Stimulated activated CD8-positive, alpha-beta memory T cell treated with anti-CD3 and anti-CD28 coated beads, Interleukin-15, amount 100 ng/mL, for 1 hour (primary cell): ENCODE measurements around the gene PDX1.

Experiments used
- DNase-seq: peaks from one replicate; pipeline ENCODE4 v3.0.0-alpha.2; 2020; ENCODE audit warnings: low read depth

Gene PDX1

DNA sequence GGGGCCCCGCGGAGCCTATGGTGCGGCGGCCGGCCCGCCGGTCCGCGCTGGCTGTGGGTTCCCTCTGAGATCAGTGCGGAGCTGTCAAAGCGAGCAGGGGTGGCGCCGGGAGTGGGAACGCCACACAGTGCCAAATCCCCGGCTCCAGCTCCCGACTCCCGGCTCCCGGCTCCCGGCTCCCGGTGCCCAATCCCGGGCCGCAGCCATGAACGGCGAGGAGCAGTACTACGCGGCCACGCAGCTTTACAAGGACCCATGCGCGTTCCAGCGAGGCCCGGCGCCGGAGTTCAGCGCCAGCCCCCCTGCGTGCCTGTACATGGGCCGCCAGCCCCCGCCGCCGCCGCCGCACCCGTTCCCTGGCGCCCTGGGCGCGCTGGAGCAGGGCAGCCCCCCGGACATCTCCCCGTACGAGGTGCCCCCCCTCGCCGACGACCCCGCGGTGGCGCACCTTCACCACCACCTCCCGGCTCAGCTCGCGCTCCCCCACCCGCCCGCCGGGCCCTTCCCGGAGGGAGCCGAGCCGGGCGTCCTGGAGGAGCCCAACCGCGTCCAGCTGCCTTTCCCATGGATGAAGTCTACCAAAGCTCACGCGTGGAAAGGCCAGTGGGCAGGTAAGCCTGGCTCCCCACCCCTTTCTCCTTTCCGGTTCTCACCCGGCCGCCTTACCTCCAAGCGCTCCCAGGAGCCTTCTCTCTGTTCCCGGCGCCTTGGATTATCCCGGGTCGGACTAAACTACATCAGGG lies at the start of gene PDX1:
Gene PDX1 (plus strand): TSS at position 67 of the 743 bp plus-strand sequence. CDS start 139 bp downstream, at position 206.
- no peak for DNase-seq

DNA sequence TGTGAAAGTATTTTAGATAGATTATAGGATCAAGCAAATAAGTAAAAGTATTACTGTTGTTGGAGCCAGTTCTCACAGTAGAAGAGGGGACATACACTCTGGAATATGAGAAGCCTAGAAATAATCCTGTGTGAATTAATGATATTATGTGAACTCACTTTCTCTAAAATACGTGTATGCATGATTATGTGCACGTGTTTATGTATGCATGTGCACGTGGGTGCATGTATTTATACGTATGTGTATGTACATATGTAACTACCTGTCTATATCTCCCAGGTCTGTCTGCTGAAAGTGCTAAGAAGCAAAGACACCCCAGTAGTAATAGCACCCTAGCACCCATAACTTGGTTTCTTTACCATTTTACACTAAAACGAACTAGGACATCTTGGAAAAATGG lies 41.5 kb upstream of the PDX1 start:
- no peak for DNase-seq

DNA sequence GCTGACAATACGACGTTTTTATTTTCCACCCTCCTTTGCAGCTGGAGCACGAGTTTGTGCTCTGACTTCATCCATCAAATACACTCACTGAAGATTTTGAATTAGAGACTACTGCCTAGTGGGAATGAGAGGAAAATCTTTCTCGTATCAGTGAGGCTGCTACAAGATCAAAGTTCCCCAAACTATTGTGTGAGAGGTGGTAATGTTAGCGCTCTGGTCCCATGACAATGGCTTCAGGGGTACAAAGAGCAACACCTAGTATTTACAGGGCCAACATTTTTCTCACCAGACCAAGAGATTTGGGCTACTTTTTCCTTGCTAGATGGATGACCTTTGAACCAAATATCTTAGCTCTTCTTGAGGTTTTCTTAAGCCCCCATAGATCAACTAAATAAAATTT lies 30.3 kb upstream of the PDX1 start:
- DNase-seq = no peak

DNA sequence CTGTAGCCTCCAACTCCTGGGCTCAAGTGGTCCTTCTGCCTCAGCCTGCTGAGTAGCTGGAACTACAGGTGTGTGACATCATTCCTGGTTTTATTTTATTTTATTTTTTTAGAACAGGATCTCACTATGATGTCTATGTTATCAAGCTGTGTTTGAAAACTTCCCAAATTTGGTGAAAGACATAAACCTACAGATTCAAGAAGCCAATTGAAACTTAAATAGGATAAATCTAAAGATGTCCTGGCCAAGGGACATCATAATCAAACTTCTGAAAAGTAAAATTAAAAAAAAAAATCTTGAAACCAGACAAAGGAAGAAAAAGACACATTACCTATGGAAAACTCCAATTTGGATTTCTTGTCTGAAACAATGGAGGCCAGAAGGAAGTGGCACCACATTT lies 23.1 kb upstream of the PDX1 start:
- DNase-seq = no peak

DNA sequence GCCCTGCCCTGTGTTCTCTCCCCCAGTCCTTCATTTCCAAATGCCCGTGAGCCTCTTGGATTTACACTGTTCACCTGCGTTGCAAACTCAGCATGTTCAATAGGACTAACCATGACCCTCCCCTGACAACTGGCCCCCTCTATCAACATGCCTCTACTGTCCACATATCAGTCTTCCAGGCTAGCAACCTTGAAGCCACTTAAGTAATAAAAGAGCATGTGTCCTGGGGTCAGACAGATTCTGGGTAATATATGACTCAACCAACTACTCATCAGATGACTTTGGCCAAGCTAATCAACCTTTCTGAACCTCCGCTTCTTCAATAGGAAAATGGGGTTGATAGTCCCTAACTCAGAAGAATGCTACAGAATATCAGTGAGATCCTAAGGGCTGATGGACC lies 15.1 kb upstream of the PDX1 start:
- no peak for DNase-seq

DNA sequence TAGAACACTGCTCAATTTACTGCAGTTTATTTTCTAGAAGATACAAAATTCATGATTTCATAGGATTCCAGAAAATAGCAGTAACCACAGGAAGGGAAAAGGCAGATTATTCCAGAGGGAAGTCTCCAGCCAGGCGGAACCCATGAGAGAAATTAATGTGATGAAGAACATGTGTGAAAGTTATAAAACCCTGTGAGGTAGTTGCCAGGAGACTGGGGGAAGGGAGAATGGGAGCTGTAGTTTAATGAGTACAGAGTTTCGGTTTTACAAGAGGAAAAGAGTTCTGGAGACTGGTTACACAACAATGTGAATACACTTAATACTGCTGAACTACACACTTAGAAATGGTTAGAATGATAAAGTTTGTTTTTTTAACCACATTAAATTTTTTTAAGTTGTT lies 14.2 kb upstream of the PDX1 start:
- no peak for DNase-seq

DNA sequence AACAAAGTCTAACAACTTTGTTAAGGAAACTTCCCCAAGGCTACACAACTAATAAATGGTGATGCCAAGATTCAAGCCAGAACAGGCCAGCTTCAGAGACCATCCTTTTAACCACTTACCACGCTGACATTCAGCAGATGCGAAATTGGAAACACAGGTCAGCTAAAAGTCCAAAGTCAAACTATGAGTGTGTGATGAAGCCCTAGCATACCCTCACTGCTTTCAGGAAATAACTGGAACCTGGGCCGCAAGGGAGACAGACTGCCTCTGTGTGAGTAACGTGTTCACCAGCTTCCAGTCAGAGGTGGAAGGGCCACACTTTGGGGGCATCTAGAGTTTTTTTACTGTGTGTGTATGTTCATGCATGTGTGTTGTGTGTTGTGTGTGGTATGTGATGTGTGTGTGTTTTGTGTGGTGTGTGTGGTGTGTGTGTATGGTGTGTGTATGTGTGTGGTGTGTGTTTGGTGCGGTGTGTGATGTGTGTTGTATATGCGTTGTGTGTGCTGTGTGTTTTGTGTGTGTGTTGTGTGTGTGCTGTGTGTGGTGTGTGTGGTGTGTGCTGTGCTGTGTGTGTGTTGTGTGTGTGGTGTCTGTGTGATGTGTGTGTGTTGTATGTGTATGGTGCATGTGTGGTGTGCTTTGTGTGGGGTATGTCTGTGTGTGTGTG lies 12.5 kb upstream of the PDX1 start:
- no peak for DNase-seq

DNA sequence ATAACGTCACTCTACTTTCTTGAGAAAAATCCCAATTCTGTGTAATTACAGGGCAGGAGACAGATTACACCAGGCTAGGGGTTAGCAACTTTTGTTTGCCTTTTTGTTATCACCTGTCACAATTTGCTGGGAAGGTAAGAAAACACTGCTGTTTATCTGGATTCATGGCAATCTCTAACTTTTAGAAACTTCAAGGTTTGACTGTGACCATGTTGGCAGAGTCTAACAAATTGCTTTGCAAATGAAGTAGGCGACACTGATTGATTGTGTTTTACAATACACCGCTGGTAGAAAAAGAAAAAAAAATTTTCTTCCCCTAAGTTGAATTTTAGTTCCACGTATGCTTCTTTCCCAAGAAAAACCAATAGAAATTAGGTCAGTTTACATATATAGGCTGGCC lies 10.4 kb upstream of the PDX1 start:
- DNase-seq = no peak

DNA sequence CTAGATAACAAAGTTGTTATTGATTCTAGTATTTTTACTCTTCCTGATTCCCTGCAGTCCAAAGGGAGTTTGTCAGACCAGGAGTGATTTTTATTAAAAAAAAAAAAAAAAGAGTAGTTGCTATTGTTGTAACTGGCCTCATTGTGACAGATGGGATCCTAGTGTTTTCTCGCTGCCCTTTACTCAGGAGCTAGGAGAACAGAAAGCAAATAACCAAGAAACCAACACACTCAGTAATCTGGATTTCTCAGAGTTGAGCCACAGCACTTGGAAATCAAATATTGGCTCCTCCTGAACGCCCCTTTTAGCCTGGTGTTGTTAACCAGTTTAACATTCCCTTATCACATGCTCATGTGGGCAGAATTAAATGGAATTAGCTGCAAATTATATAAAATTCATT lies 8.3 kb upstream of the PDX1 start:
- no peak for DNase-seq

DNA sequence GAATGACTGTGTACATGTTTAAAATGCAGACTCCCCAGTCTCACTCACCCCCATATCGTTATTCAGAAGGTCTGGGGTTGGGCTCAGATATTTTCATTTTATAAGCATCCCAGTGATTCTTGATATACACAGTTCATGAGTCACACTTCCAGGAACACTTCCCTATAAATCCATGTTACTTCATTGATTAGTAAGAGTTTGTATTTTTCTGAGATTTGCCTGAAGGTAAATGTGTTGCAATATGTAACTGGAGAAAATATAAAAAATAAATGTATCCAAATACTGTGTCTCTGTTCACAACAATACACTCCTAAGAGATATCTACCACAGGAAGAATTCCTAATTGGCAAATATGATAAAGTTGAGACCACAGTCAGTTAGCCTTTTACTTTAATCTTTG lies 6.6 kb upstream of the PDX1 start:
- DNase-seq = no peak

DNA sequence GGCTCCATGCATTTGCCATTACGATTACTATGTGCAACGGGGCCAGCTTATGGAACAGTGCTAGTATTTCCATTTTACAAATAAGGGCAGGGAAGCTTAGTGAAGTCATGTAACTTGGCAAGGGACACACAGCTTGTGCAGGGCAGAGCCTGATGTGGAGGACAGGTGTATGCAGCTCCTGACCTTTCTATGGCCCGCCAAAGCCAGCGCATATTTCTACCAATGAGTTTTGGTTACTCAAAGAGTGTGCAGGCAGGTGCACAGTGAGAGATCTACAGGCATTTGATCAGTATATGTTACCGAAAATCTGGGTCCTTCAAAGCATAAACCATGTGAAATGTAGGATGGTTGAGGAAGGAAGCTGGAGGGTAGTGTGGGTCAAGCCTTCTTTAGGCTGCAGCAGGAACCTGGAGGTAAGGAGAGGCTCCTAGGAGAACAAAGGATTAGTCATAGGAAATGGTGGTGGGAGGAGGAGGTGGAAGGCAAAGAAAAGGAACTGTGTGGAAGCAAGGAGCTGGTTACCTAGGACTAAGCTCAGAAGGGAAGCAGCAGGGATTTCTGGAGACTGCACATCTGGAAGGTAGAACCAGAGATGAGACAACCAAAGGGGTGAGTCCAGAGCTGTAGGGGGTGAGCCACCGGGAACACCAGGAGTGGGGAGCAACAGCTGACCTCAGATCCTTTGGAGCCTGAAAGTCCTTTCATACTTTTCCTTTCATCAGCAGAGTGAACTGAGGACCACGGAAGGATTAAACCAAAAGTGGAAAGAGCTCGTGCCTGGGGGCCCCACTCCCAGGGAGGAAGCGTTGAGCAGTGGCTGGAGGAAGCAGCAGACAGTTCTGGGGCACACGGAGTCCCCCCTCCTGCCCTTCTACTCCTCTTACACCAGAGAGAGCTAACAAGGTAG lies 4.2 kb upstream of the PDX1 start:
- DNase-seq = no peak

DNA sequence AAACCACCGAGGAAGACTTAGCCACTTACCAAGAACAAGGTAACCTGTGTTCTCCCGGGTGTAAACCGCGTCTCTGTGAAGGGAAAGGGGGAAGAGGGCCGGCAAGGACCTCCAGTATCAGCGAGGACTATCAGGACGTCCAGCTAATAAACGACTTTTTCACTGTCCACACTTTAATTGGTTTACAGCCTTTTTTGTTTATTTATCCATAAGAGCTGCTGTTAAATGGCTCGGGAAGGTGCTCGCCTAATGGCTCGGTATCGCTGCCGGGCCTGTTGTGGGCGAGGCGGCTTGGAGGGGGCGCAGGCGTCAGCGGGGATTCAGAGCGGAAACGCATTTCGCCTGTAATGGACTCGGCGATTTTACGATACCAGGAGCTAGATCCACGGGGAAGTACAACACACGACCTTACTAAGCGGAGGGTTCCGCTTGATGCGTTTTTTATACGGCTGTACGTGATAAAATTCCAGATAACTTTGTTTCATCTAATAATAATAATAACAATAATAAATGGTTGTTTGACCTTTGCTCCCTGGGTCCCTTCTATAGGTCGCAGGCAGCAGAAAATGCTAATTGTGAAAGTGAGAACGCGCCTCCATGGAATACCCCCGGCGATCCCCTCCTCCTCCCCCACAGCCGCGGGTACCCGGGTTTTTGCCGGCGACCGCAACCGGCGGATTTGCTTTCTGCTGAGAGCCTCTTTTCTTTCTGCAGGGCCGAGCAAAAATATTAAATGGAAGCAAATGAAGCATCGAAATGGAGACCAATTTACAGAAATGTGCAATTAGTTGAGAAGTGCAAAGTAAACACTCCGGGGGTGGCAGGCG lies 2.5 kb upstream of the PDX1 start:
- no peak for DNase-seq

DNA sequence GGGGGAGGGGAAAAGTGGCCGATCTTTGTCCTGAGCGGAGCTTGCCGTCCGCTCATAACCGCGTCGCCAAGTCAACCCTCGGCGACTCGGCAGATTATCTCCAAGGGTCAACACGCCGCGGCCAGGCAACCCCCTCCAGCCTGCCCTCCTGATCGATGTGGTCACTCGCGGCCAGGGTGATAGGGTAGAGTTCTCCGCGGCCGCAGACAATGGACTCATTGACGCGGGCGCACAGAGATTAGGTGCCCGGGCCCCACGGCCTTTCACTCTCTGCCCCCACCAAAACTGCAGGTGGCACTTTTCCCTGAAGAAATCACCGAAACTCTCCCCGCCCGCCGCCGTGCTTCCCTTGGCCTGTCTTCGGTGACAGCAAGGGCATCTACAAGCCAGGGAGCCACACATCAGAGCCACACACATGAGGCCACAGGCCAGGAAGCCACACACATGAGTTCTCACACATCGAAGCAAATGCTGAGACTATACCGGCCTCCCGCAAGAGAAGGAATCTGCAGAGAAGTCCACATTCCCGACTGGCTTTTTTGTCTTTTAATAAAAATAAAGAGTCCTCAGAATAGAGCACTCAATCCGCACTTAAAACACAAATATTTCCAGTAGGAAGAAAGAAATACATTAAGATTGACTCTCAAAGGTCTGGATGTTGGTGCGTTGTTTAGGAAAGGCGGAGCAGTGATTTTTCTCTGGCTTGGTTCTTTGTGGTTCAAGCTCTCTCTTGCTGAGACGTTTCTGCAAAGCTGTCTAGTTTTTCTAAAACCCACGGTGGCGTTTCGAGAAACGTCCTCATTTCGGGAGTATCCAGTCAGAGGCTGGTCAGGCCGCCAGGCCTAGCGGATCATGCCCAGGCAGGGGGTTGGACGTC lies 1.5 kb upstream of the PDX1 start:
- DNase-seq = no peak

DNA sequence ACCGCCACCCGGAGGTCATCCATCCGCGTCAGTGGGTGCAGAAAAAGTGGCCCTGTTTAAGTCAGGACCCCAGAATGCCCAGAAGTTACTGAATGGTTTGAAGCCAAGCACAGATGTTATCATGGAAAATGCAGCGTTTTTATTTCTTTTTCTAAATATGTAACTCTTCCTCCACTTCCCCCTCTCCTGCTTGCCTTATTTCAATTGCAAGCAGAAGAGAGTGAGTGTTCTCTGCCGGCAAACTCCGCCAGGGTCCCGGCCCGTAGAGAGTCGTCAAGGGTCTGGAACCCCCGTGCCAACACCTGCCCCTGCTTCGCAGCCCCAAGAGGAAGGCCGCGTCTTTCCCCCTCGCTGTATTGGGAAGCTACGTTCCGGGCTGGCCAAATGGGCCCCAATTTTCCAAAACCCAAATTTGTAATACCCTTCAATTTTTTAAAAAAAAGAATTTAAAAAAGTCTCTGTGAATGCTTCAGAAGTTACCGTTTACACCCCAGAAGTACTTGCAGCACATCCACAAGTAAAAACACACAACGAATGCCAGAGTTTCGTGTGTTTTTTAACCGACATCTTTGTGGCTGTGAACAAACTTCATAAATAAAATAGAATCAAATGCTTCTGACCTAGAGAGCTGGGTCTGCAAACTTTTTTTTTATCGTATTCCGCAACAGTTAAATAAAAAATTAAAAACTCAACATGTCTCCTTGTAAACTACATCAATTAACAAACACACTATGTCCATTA lies 712 bp upstream of the PDX1 start:
- no peak for DNase-seq

DNA sequence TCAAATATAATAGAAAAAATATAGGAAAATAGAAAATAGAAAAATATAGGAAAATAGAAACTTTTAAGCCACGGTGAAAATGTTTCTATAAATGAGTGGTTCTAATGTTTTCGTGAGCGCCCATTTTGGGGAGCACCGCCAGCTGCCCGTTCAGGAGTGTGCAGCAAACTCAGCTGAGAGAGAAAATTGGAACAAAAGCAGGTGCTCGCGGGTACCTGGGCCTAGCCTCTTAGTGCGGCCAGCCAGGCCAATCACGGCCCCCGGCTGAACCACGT lies 204 bp upstream of the PDX1 start:
- DNase-seq = no peak

DNA sequence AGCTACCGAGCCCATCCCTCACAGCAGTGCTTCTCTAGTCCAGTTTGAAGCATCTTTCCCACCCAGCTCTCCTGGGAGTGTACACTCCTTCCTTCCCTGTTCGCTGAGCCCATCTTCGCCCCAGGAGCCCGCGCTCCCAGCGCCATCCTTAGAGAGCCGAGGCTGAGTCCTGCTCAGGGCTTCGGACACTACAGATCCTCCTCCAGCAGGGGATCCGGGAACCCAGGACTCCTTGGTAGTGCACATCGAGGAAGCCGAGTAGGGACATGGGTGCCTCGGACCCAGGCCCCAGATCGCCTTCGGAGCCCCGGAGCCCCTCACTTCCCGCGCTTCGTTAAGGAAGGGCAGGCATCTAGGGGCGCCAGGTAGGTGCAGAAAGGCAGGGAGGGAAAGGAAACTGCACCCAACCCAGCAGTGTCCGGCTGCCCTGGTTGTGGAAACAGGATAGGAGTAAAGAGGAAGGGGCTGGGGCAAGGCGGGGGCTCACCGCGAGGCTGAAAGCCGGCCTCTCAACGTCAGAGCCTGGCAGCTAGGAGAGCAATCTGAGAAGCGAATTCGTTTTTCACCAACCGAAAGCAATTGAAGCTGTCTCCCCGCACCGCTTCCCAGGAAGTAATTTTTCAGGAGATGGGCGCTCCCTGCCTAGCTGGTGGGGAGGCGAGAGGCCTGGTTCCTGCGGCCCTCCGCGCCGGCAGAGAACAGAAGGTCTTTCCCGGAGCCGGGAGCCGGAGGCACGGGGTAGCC lies 1.0 kb downstream of the PDX1 start:
- no peak for DNase-seq

DNA sequence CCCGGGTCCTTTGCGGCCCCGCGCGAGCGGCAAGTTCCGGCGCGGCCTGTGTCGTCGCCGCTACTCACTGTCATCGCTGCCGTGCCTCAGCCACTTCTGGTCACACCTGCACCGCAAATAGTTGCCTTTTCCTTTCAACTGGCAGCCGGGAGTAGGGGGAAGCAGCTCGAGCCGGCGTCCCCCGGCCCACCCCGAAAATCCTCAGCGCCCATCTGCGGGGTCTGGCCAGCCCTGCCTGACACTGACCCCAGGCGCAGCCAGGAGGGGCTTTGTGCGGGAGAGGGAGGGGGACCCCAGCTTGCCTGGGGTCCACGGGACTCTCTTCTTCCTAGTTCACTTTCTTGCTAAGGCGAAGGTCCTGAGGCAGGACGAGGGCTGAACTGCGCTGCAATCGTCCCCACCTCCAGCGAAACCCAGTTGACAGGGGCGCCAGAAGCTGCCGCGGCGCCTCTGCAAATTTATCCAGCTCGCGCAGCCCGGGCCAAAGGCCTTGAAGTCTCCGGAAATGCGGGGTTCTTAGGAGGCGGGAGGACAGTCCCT lies 1.7 kb downstream of the PDX1 start:
- DNase-seq = no peak

DNA sequence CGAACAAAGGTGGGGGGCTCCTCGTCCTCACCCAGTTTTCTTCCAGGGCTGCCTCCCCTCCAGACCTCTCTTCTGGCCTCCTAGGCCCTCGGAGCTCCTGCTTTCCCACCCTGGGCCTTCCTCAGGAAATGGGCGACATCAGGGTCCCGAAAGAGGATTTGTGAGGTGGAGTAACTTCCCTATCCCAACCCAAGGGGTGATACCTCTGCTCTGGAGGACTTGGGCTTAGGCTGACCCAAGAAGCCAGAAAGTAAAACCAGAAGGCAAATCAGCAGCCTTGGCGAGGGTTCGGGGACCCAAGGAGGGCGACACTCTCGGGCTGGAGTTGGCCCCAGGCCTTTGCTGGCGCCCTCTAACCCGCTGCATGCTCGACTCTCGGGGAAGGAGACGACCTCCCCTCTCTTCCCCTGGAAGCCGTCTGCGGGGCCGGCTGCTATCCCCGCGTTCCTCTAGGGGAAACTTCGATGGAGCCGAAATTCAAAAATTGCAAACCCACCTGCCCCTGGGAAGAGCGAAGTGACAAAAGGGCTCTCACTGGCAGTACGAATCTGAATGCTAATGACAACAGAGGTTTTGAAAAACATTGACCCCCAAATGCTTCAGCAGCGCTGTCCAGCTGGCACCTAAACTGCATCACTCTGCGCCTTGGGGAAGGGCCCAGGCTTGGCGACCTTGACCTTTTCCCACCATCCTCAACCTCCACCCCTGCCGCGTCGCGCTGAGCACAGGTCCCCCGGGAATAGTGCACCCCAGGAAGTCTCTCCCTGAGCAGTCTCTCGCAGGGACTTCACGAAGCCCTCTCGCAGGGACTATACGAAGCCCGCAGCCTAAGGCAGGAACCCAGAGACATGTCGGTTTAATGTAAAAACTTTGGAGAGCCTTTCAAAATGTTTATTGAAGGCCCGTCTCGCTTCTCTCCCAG lies 2.4 kb downstream of the PDX1 start:
- DNase-seq = no peak
